ENCODE data around the gene RPS3. TPM values are rescaled to one million over a fixed set of nuclear protein-coding genes. Genes with fewer than 3 reads are reported as not detected.

The RPS3 gene
- total RNA-seq, 1 donor from 2014 or later: 1,962 TPM

DNA sequence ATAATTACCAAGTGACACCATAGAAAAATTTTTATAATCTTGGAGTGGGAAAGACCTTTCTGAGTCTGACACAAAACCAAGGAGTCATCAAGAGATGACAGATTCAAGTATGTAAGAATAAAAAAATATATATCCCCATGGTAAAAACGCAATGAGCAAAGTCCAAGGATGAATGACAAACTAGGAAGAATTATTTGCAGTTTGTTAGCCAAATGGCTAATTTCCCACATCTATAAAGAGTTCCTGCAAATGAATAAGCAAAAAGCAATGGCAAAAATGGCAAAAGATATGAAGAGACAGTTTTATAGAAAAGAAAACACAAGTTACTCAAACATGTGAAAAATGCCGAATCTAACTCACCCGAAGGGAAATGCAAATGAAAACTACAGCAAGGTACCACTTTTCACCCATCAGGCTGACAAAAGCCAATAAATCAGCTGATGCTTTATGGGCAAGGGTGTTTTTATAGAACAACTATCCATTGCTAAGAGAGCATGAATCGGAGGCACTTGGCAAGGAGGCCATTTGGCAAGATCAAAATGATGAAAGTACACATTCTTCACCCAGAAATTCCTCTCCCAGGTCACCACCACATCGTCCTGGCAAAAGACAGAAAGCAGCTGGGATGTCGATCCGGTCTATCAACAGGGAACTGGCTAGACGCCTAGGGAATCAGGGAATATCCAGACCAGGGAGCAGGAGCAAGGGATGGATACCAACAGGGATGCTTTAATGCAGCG is 54.8 kb downstream of the RPS3 start:
- Mint-ChIP-seq H3K4me3 (no peak overlapping the region), H3K9me3 (no peaks in the 10 kb centered on the region), H3K4me1 (peaks cover 19% of the 10 kb centered on the region), H3K27me3 (ENCODE audit: insufficient read depth, low read depth) (no peaks in the 10 kb centered on the region), H3K36me3 (no peaks in the 10 kb centered on the region), H3K27ac (no peak overlapping the region)
- Histone ChIP-seq H3K27me3 (no peaks in the 10 kb centered on the region), H3K27ac (no peak overlapping the region), H3F3A (ENCODE audit: low read depth) (peaks cover 18% of the 10 kb centered on the region), H3K9ac (no peak overlapping the region), H3K9me3 (ENCODE audit: low read depth) (no peaks in the 10 kb centered on the region), H3K79me2 (ENCODE audit: low read depth) (no peaks in the 10 kb centered on the region), H3K4me3 (no peak overlapping the region), H2AFZ (replicated peaks) (no peak overlapping the region), H3K4me2 (no peak overlapping the region), H3K36me3 (no peaks in the 10 kb centered on the region), H4K20me1 (ENCODE audit: low read depth) (no peaks in the 10 kb centered on the region), H3K4me1 (peaks cover 17% of the 10 kb centered on the region)
- DNase-seq (ENCODE audit: low spot score): no peak
- TF ChIP-seq EZH2phosphoT487 (IDR thresholded peaks at IDR 0.05): no peak
- no peak for TF ChIP-seq EZH2 (IDR thresholded peaks at IDR 0.05)
- TF ChIP-seq, protein P1, sequence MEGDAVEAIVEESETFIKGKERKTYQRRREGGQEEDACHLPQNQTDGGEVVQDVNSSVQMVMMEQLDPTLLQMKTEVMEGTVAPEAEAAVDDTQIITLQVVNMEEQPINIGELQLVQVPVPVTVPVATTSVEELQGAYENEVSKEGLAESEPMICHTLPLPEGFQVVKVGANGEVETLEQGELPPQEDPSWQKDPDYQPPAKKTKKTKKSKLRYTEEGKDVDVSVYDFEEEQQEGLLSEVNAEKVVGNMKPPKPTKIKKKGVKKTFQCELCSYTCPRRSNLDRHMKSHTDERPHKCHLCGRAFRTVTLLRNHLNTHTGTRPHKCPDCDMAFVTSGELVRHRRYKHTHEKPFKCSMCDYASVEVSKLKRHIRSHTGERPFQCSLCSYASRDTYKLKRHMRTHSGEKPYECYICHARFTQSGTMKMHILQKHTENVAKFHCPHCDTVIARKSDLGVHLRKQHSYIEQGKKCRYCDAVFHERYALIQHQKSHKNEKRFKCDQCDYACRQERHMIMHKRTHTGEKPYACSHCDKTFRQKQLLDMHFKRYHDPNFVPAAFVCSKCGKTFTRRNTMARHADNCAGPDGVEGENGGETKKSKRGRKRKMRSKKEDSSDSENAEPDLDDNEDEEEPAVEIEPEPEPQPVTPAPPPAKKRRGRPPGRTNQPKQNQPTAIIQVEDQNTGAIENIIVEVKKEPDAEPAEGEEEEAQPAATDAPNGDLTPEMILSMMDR (IDR thresholded peaks at IDR 0.05): no peak

DNA sequence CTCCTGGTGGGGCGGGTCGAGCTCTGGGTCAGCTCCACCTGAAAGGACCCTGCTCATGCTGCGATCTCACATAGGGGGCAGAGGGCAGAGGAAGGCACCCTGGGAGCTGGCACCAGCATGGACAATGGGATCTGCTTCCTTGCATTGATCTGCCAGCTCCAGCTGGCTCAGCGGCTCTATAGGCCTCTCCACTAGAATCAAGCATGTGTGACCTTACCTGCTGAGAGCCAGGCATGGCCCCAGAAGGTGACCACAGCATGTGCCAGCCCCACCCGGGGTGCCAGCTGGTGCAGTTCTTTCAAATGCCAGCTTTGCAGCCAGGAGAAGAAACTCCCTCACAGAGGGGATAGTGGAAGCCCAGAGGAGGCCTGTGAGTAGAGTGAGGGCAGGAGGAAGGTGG is 55.7 kb downstream of the RPS3 start:
- Mint-ChIP-seq H3K4me3 (no peak overlapping the region), H3K27ac (no peak overlapping the region), H3K9me3 (no peaks in the 10 kb centered on the region), H3K4me1 (peaks cover 19% of the 10 kb centered on the region), H3K27me3 (ENCODE audit: insufficient read depth, low read depth) (peaks cover under 1% of the 10 kb centered on the region), H3K36me3 (no peaks in the 10 kb centered on the region)
- no peaks in the 10 kb centered on the region for H3K79me2 ChIP-seq (ENCODE audit: low read depth)
- no peaks in the 10 kb centered on the region for H3K9me3 ChIP-seq (ENCODE audit: low read depth)
- no peaks in the 10 kb centered on the region for H3K36me3 ChIP-seq
- no peak overlapping the region for H3K4me3 ChIP-seq
- no peak overlapping the region for H3K4me2 ChIP-seq
- H3K9ac ChIP-seq: no peak overlapping the region
- H3K27me3 ChIP-seq: no peaks in the 10 kb centered on the region
- no peak for DNase-seq (ENCODE audit: low spot score)
- H3K4me1 ChIP-seq: peaks cover 17% of the 10 kb centered on the region
- H3F3A ChIP-seq (ENCODE audit: low read depth): peaks cover 18% of the 10 kb centered on the region
- H3K27ac ChIP-seq: no peak overlapping the region
- H2AFZ ChIP-seq (replicated peaks): no peak overlapping the region
- H4K20me1 ChIP-seq (ENCODE audit: low read depth): no peaks in the 10 kb centered on the region
- TF ChIP-seq EZH2 (IDR thresholded peaks at IDR 0.05) (no peak), EZH2phosphoT487 (IDR thresholded peaks at IDR 0.05) (no peak)
- TF ChIP-seq, protein P1 (IDR thresholded peaks at IDR 0.05): no peak

Small RNAs within 50 kb of the gene (small RNA-seq; reads per million reads assigned to genes)
- gene SNORD15A (not detected), gene SNORD15B (174 reads per million, percentile 99 among the genes with 10 or more reads in this experiment)

Other genes with a start within 250 kb of the RPS3 start
- 0.07 and 0.12 TPM in 2 replicates for gene SLCO2B1, start 248.4 kb upstream of the RPS3 start, total RNA-seq (ENCODE audit: low replicate concordance)
- not detected in 2 replicates for gene TPBGL, start 158.7 kb upstream of the RPS3 start, total RNA-seq (ENCODE audit: low replicate concordance)
- 1.0 and 1.8 TPM in 2 replicates for gene ARRB1, start 47.9 kb upstream of the RPS3 start, total RNA-seq (ENCODE audit: low replicate concordance)
- 1.2 and 1.5 TPM in 2 replicates for gene KLHL35, start 33.7 kb downstream of the RPS3 start, total RNA-seq (ENCODE audit: low replicate concordance)
- 11.3 and 32.7 TPM in 2 replicates for gene GDPD5, start 126.4 kb downstream of the RPS3 start, total RNA-seq (ENCODE audit: low replicate concordance)
- 219 and 589 TPM in 2 replicates for gene SERPINH1, start 162.7 kb downstream of the RPS3 start, total RNA-seq (ENCODE audit: low replicate concordance)

Measured in neural progenitor cell (in vitro differentiated cells).